BLaER1 treated with 17β-estradiol and CSF1 and Interleukin-3, amounts not matched to agents 10 nM and 100 nM (cell line): ENCODE results near the gene DACH1.
A peak's percentile ranks its signal among the peaks of the same experiment; 100 is the strongest.
"Not testable (repeated sequence)": the region's sequence is repeated elsewhere in the genome, so short reads cannot be mapped to it uniquely, and the experiment has no call there.

Source experiments
- H3K27ac ChIP-seq, 11 experiments: shearing (Covaris generic); formaldehyde crosslinking; 2 replicates each; pipeline ENCODE4 v1.8.1; 2022
- H3K27me3 ChIP-seq, 11 experiments: shearing (Covaris generic); formaldehyde crosslinking; 2 replicates each; pipeline ENCODE4 v1.8.1; 2022
- H3K36me3 ChIP-seq, 11 experiments: shearing (Covaris generic); formaldehyde crosslinking; 2 replicates each; pipeline ENCODE4 v1.8.1; 2022
- H3K4me1 ChIP-seq, 10 experiments: shearing (Covaris generic); formaldehyde crosslinking; 2 replicates each; pipeline ENCODE4 v1.8.1; 2022
- H3K4me2 ChIP-seq, 11 experiments: shearing (Covaris generic); formaldehyde crosslinking; 2 replicates each; pipeline ENCODE4 v1.8.1; 2022
- H3K4me3 ChIP-seq, 10 experiments: shearing (Covaris generic); formaldehyde crosslinking; 2 replicates each; pipeline ENCODE4 v1.8.1; 2022
- H3K9ac ChIP-seq, 11 experiments: shearing (Covaris generic); formaldehyde crosslinking; 2 replicates each; pipeline ENCODE4 v1.8.1; 2022
- H3K9me3 ChIP-seq, 11 experiments: shearing (Covaris generic); formaldehyde crosslinking; replicated peaks in 1 of 11; 2 replicates each; pipeline ENCODE4 v1.8.1; 2022
- H4K20me1 ChIP-seq, 11 experiments: shearing (Covaris generic); formaldehyde crosslinking; 2 replicates each; pipeline ENCODE4 v1.8.1; 2022
- Cebpa-rat ChIP-seq, 11 experiments: shearing (Covaris generic); IDR thresholded peaks; 2 replicates each; pipeline ENCODE4 v1.8.1; 2022

The DACH1 gene

GRCh38 chr13:71851498-71852409 is 15.2 kb downstream of the DACH1 start:
- Histone ChIP-seq H3K4me3 (no peak overlapping the region), H3K4me2 (no peak overlapping the region), H3K4me1 (no peaks in the 10 kb centered on the region), H3K27ac (no peak overlapping the region), H3K27me3 (no peaks in the 10 kb centered on the region), H3K9me3 (no peaks in the 10 kb centered on the region), H3K36me3 (no peaks in the 10 kb centered on the region), H3K9ac (no peak overlapping the region), H4K20me1 (no peaks in the 10 kb centered on the region)
- TF ChIP-seq Cebpa-rat (IDR thresholded peaks at IDR 0.05), result no peak

DNA sequence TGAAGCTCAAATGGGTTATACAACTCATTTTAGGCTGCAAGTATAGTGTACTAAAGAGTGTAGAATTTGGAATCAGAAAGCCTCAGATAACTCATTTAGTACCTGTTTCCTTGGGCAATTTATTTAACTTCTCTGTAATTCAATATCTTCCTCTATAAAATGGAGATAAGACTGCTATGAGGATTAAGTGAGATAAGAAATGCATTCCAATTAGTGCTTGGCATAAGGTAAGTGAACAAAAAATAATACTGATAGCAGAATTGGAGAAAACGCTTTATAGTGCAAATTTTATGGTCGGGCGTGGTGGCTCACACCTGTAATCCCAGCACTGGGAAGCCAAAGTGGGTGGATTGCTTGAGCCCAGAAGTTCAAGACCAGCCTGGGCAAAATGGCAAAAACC is 25.0 kb downstream of the DACH1 start:
- Histone ChIP-seq H3K4me2 (no peak overlapping the region), H3K4me3 (no peak overlapping the region), H3K27ac (no peak overlapping the region), H3K27me3 (no peaks in the 10 kb centered on the region), H3K9me3 (no peaks in the 10 kb centered on the region), H3K36me3 (no peaks in the 10 kb centered on the region), H3K4me1 (no peaks in the 10 kb centered on the region), H3K9ac (no peak overlapping the region), H4K20me1 (no peaks in the 10 kb centered on the region)
- TF ChIP-seq Cebpa-rat (IDR thresholded peaks at IDR 0.05), result no peak

DNA sequence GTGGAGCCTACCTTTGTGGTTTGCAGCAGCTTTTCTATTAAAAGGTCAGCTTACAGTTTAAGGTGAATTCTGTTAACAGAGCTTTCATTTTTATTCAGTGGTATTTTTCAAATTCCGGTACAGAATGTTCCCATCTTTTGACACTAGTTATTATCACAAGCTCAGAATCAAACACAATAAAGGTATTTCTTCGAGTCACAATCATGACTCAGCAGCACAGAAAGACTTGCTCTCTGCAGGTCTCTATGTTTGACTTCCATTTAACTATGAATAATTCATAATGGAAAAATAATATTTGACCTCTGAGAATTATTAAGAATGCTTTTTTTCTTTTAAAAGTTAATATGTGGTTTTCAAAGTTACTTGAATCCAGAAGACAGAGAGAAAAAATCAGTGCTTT is 28.2 kb downstream of the DACH1 start:
- Histone ChIP-seq H4K20me1 (no peaks in the 10 kb centered on the region), H3K9ac (no peak overlapping the region), H3K4me1 (no peaks in the 10 kb centered on the region), H3K9me3 (no peaks in the 10 kb centered on the region), H3K36me3 (no peaks in the 10 kb centered on the region), H3K27me3 (no peaks in the 10 kb centered on the region), H3K4me3 (no peak overlapping the region), H3K4me2 (no peak overlapping the region), H3K27ac (no peak overlapping the region)
- no peak for TF ChIP-seq Cebpa-rat (IDR thresholded peaks at IDR 0.05)

DNA sequence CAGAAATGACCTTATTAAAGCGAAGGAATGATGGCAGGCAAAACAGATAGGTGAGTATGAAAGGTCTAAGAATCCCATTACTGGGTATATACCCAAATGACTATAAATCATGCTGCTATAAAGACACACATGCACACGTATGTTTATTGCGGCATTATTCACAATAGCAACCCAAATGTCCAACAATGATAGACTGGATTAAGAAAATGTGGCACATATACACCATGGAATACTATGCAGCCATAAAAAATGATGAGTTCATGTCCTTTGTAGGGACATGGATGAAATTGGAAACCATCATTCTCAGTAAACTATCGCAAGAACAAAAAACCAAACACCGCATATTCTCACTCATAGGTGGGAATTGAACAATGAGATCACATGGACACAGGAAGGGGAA is 29.4 kb downstream of the DACH1 start:
- H3K27ac ChIP-seq, H3K4me1 ChIP-seq, H3K4me3 ChIP-seq, H3K9me3 ChIP-seq, H3K9ac ChIP-seq, H3K36me3 ChIP-seq, H3K27me3 ChIP-seq, H4K20me1 ChIP-seq, H3K4me2 ChIP-seq: not testable (repeated sequence)

DNA sequence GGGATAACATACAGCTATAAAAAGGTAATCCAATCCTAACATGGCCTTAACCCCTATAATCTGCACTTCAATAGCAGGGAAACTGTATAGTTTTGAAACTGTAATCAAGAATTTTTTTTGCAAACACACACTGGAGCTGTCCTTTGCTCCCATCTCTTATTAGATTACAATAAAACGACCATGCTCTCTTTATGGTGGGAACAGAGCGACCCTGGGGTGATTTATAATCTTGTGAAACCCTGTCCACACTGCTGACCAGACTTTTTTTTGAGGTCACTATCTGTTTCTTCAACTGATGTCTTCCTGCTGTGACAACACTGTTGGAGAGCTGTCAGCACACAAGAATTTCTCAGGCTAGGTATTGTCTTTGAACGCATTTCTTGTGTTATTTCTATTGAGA is 35.3 kb downstream of the DACH1 start:
- H3K4me3 ChIP-seq, result no peak overlapping the region
- H3K4me1 ChIP-seq, result peaks cover 0 to 13% (median 12%) of the 10 kb centered on the region in 10 experiments; a peak in 14 of 20 replicates
- no peaks in the 10 kb centered on the region for H3K27me3 ChIP-seq
- H3K9me3 ChIP-seq, result no peaks in the 10 kb centered on the region
- H4K20me1 ChIP-seq, result no peaks in the 10 kb centered on the region
- no peak overlapping the region for H3K27ac ChIP-seq
- no peak overlapping the region for H3K9ac ChIP-seq
- H3K36me3 ChIP-seq, result no peaks in the 10 kb centered on the region
- H3K4me2 ChIP-seq, result no peak overlapping the region
- no peak for TF ChIP-seq Cebpa-rat (IDR thresholded peaks at IDR 0.05)

DNA sequence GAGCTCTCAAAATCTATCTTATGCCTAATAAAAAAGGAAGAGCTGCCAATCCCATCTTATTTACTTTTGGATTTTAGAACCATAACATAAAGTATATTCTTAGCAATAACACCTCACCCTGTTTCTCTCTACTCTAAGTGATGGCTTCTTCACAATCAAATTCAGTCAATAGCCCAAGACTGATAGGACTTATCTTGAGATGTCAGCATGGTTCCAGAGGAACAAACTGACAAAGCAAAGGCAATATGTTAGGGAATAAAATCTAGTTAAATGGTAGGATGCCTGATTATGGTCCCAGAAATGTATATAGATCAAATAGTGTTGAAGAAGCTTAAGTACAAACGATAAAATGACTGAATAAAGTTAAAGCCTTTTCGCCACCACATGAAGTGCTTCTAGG is 36.3 kb downstream of the DACH1 start:
- peaks cover 0 to 13% (median 12%) of the 10 kb centered on the region in 10 experiments; a peak in 14 of 20 replicates for H3K4me1 ChIP-seq
- no peak for TF ChIP-seq Cebpa-rat (IDR thresholded peaks at IDR 0.05)
- no peaks in the 10 kb centered on the region for H4K20me1 ChIP-seq
- H3K36me3 ChIP-seq, result no peaks in the 10 kb centered on the region
- H3K4me2 ChIP-seq, result no peak overlapping the region
- no peaks in the 10 kb centered on the region for H3K27me3 ChIP-seq
- no peak overlapping the region for H3K9ac ChIP-seq
- H3K27ac ChIP-seq, result no peak overlapping the region
- no peaks in the 10 kb centered on the region for H3K9me3 ChIP-seq
- H3K4me3 ChIP-seq, result no peak overlapping the region

- Histone ChIP-seq H3K27me3 (no peaks in the 10 kb centered on the region), H3K4me2 (no peak overlapping the region)
Measured at GRCh38 chr13:71830323-71830722, 36.7 kb downstream of the DACH1 start.

DNA sequence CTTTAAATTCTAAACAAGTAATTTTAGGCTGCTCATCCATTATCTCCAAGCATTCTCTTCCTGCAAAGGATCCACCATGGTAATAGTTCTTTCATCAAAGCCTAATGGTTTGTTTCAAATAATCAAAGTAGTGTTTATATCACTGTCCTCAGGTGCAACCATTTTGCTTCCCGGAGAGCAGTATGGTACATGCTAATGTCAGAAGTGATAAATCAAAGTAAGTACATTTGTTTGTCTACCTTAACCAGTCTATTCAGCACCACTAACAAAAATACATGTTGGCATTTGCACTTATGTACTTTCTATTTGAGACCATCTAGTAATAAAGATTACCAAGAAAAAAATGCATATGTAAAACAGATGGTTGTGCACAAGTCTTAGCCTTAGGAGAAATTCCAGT is 37.5 kb downstream of the DACH1 start:
- Histone ChIP-seq H3K36me3 (no peaks in the 10 kb centered on the region), H3K27ac (no peak overlapping the region), H3K27me3 (no peaks in the 10 kb centered on the region), H3K4me3 (no peak overlapping the region), H3K4me2 (no peak overlapping the region), H3K9ac (no peak overlapping the region), H4K20me1 (no peaks in the 10 kb centered on the region), H3K4me1 (peaks cover 0 to 13% (median 12%) of the 10 kb centered on the region in 10 experiments; a peak in 14 of 20 replicates), H3K9me3 (no peaks in the 10 kb centered on the region)
- TF ChIP-seq Cebpa-rat (IDR thresholded peaks at IDR 0.05), result no peak

More at GRCh38 chr13:71830323-71830722, 36.7 kb downstream of the DACH1 start:
- Histone ChIP-seq H3K36me3 (no peaks in the 10 kb centered on the region), H3K4me1 (peaks cover 0 to 13% (median 12%) of the 10 kb centered on the region in 10 experiments; a peak in 14 of 20 replicates), H3K9me3 (no peaks in the 10 kb centered on the region), H4K20me1 (no peaks in the 10 kb centered on the region), H3K9ac (no peak overlapping the region), H3K4me3 (no peak overlapping the region), H3K27ac (no peak overlapping the region)
- no peak for TF ChIP-seq Cebpa-rat (IDR thresholded peaks at IDR 0.05)

DNA sequence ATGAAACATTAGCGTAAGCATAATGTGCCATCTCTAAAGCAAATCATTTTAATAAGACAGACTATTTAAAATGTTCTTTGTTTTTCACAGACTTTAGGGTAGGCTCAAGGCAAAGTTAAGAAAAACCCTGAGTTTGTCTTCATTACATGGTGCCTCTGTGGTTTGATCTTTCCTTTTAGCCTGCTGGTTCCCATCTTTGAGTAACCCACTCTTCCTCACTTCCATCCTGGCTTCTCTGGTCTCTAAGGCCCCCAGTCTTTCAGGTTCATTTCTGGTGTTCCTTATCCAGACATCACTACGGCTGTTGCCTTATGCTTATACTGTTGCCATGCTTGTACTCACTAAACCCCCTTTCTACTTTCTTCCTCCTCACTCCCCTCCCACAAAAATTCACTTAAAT is 38.4 kb downstream of the DACH1 start:
- no peaks in the 10 kb centered on the region for H3K27me3 ChIP-seq
- TF ChIP-seq Cebpa-rat (IDR thresholded peaks at IDR 0.05), result no peak
- no peak overlapping the region for H3K4me3 ChIP-seq
- no peak overlapping the region for H3K27ac ChIP-seq
- no peaks in the 10 kb centered on the region for H3K36me3 ChIP-seq
- peak overlapping the region in 10 of 11 experiments; percentile 4 to 52 (median 36); a peak in 17 of 22 replicates for H3K4me2 ChIP-seq
- no peaks in the 10 kb centered on the region for H3K9me3 ChIP-seq
- no peak overlapping the region for H3K9ac ChIP-seq
- no peaks in the 10 kb centered on the region for H4K20me1 ChIP-seq
- H3K4me1 ChIP-seq, result peaks cover 0 to 13% (median 12%) of the 10 kb centered on the region in 10 experiments; a peak in 14 of 20 replicates

DNA sequence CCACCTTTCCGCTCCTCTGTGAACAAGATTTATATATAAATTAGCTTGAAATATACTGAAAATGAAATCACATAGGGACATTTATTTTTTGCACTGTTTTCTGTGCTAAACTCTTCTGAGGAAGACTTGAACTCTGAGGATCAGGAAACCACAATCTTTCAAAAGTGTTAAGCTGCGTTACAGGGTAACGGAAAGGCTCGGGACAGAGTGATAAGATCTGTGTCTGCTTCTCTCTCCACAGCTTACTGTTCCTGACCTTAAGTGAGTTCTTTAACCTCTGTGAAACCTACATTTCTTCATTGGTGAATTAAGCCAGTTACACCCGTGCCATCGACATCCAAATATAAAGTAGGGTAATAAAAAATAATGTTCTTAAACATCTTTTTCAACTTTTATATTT is 38.9 kb downstream of the DACH1 start:
- Histone ChIP-seq H3K4me3 (no peak overlapping the region), H3K27ac (no peak overlapping the region), H3K4me2 (peak overlapping the region in 10 of 11 experiments; percentile 4 to 52 (median 36); a peak in 18 of 22 replicates), H3K27me3 (no peaks in the 10 kb centered on the region), H3K9me3 (no peaks in the 10 kb centered on the region), H3K4me1 (peaks cover 0 to 13% (median 12%) of the 10 kb centered on the region in 10 experiments; a peak in 14 of 20 replicates), H3K9ac (no peak overlapping the region), H3K36me3 (no peaks in the 10 kb centered on the region), H4K20me1 (no peaks in the 10 kb centered on the region)
- no peak for TF ChIP-seq Cebpa-rat (IDR thresholded peaks at IDR 0.05)
